GM19043 (cell line): ENCODE data around the gene CBFA2T3.

ENCODE experiments used
- ATAC-seq: cut with Tn5 transposase; IDR thresholded peaks from one replicate; pipeline ENCODE4 v1.9.1; 2021; ENCODE audit warnings: low read depth; ENCODE audit not compliant: unreplicated experiment

The CBFA2T3 gene

GRCh38 chr16:89000207-89000959 lies 23.4 kb upstream of the CBFA2T3 start:
- no peak for ATAC-seq

GRCh38 chr16:88999457-89000206 lies 22.6 kb upstream of the CBFA2T3 start:
- ATAC-seq, result no peak

- ATAC-seq, result no peak
Observed at GRCh38 chr16:88995746-88996535, 18.9 kb upstream of the CBFA2T3 start.

- ATAC-seq, result no peak
Observed at GRCh38 chr16:88995194-88995593, 18.2 kb upstream of the CBFA2T3 start.

- ATAC-seq, result no peak
Observed at GRCh38 chr16:88994695-88995094, 17.7 kb upstream of the CBFA2T3 start.

- ATAC-seq, result no peak
Observed at GRCh38 chr16:88993946-88994600, 17.1 kb upstream of the CBFA2T3 start.

GRCh38 chr16:88993166-88993761 lies 16.3 kb upstream of the CBFA2T3 start:
- no peak for ATAC-seq

- ATAC-seq, result no peak
Observed at GRCh38 chr16:88992351-88993165, 15.6 kb upstream of the CBFA2T3 start.

GRCh38 chr16:88991813-88992350 lies 14.9 kb upstream of the CBFA2T3 start:
- no peak for ATAC-seq

GRCh38 chr16:88989852-88990547 lies 13.0 kb upstream of the CBFA2T3 start:
- ATAC-seq, result no peak

- no peak for ATAC-seq
Observed at GRCh38 chr16:88988980-88989811, 12.2 kb upstream of the CBFA2T3 start.

GRCh38 chr16:88985521-88985920 lies 8.5 kb upstream of the CBFA2T3 start:
- ATAC-seq, result no peak

- no peak for ATAC-seq
Observed at GRCh38 chr16:88983771-88984687, 7.0 kb upstream of the CBFA2T3 start.

GRCh38 chr16:88983165-88983564 lies 6.2 kb upstream of the CBFA2T3 start:
- no peak for ATAC-seq

- no peak for ATAC-seq
Observed at GRCh38 chr16:88982286-88983084, 5.5 kb upstream of the CBFA2T3 start.
